Mucosa of descending colon (tissue), 3 donors: Measurements from ENCODE around the gene WDR46. TPM values are rescaled to one million over a fixed set of nuclear protein-coding genes. Genes with fewer than 3 reads are reported as not detected.
A peak's percentile ranks its signal among the peaks of the same experiment; 100 is the strongest.

Experiments
- ATAC-seq: fragments of 200-7000 bp; cut with Tn5 transposase; one replicate; pipeline ENCODE4 v1.9.1; 2020; ENCODE audit warnings: mild to moderate bottlenecking, moderate library complexity
- DNase-seq, 3 donors: peaks; one replicate each; pipeline ENCODE4 v3.0.0-alpha.2; 2020
- H3K36me3 ChIP-seq: fragments of 200-600 bp; one replicate; pipeline ENCODE4 v1.8.0; 2021; ENCODE audit warnings: low read depth, mild to moderate bottlenecking
- H3K4me1 ChIP-seq: fragments of 200-600 bp; one replicate; pipeline ENCODE4 v1.8.0; 2021; ENCODE audit warnings: low read depth, mild to moderate bottlenecking
- H3K4me3 ChIP-seq: fragments of 200-600 bp; one replicate; pipeline ENCODE4 v1.8.0; 2021; ENCODE audit warnings: mild to moderate bottlenecking
- H3K9me3 ChIP-seq: fragments of 200-600 bp; one replicate; pipeline ENCODE4 v1.8.0; 2021; ENCODE audit warnings: mild to moderate bottlenecking
- CTCF ChIP-seq: fragments of 200-600 bp; IDR thresholded peaks from one replicate; pipeline ENCODE4 v1.8.0; 2022; ENCODE audit warnings: antibody characterized with exemption, mild to moderate bottlenecking
- intact Hi-C, 2 donors: fragments of 100-400 bp; cut with DNase I in 1 of 2; cut with micrococcal nuclease in 1 of 2; formaldehyde crosslinking; loops; one replicate each; pipeline versions ENCODE4 v1.11.0 to v1.11.1; 2022; cut with DNase I, micrococcal nuclease
- total RNA-seq, 3 donors: library from RNA; stranded (reverse); fragmentation: NEBNext Ultra II Directional in 2 of 3; extraction: Animal tissue kit (Norgen Biotek cat#: 25700) in 2 of 3; gene quantifications; one replicate each; pipeline versions ENCODE4 v1.2.1 to v1.2.4, GENCODE V29; 2021 to 2023
- donor health status: DM: no; HTN: no; CAD: no; lungs with moderate emphysema.
- donor health status: DM: no; HTN: no; CAD: no.
- donor health status: DM: no; HTN: yes; CAD: no.

WDR46 gene
- total RNA-seq, 3 donors from 2014 or later, result 25.5 to 37.9 (median 30.9) TPM

- TF ChIP-seq CTCF, result peak; percentile 73
- DNase-seq (peak; percentile 94 to 95 (median 95)), ATAC-seq (peak; percentile 84)
- Histone ChIP-seq H3K36me3 (peaks cover 4% of the 10 kb centered on the region), H3K9me3 (no peaks in the 10 kb centered on the region), H3K4me1 (peaks cover 17% of the 10 kb centered on the region), H3K4me3 (peak overlapping the region; percentile 49)
- intact Hi-C loops, result no loop called here
Observed at GRCh38 chr6:33299237-33299944, 10.4 kb upstream of the WDR46 start.

- DNase-seq (peak; percentile 84 to 93 (median 87)), ATAC-seq (peak; percentile 71)
- intact Hi-C loops, result no loop called here
- peaks cover 17% of the 10 kb centered on the region for H3K4me1 ChIP-seq
- peak within 1 kb of the TSS; percentile 49 for H3K4me3 ChIP-seq
- no peak for TF ChIP-seq CTCF
- no peaks in the 10 kb centered on the region for H3K36me3 ChIP-seq
- no peaks in the 10 kb centered on the region for H3K9me3 ChIP-seq
Observed at GRCh38 chr6:33298773-33299236, 9.8 kb upstream of the WDR46 start, which contains the start of gene RGL2. RGL2 (minus strand) TSS chr6:33298942; CDS start chr6:33298610, 332 bp downstream.

GRCh38 chr6:33297956-33298772, 9.1 kb upstream of the WDR46 start:
- Histone ChIP-seq H3K9me3 (no peaks in the 10 kb centered on the region), H3K4me3 (peak overlapping the region; percentile 49), H3K4me1 (peaks cover 17% of the 10 kb centered on the region), H3K36me3 (no peaks in the 10 kb centered on the region)
- ATAC-seq (peak; percentile 47), DNase-seq (peak; percentile 70 to 80 (median 76))
- TF ChIP-seq CTCF, result no peak
- intact Hi-C loops, result no loop called here

GRCh38 chr6:33297406-33297955, 8.4 kb upstream of the WDR46 start:
- intact Hi-C loops, result no loop called here
- DNase-seq (peak; percentile 77 to 79 (median 78)), ATAC-seq (peak; percentile 12)
- no peak overlapping the region for H3K4me3 ChIP-seq
- H3K36me3 ChIP-seq, result no peaks in the 10 kb centered on the region
- peaks cover 17% of the 10 kb centered on the region for H3K4me1 ChIP-seq
- no peak for TF ChIP-seq CTCF
- no peaks in the 10 kb centered on the region for H3K9me3 ChIP-seq

GRCh38 chr6:33296797-33297405, 7.9 kb upstream of the WDR46 start:
- TF ChIP-seq CTCF, result no peak

More at GRCh38 chr6:33296797-33297405, 7.9 kb upstream of the WDR46 start:
- ATAC-seq (no peak), DNase-seq (peak in 1 of 3 donors; percentile 41)
- Histone ChIP-seq H3K36me3 (no peaks in the 10 kb centered on the region), H3K4me1 (peaks cover 17% of the 10 kb centered on the region), H3K9me3 (no peaks in the 10 kb centered on the region), H3K4me3 (no peak overlapping the region)
- intact Hi-C loops, result no loop called here
